HFF-Myc (cell line): Measurements from ENCODE around the gene MGAT4A.

Experiments
- DNase-seq: peaks from one replicate; pipeline ENCODE4 v3.0.0-alpha.2; 2011; ENCODE audit warnings: low read depth; ENCODE audit errors: extremely low read depth
- H3K4me3 ChIP-seq: replicated peaks from 2 replicates; pipeline ENCODE4 v1.5.1; 2011; ENCODE audit warnings: low read depth, mild to moderate bottlenecking, control low read depth, low read length
- CTCF ChIP-seq: IDR thresholded peaks from 2 replicates; pipeline ENCODE4 v1.5.1; 2012; ENCODE audit warnings: mild to moderate bottlenecking, low read depth, low read length, control low read depth; ENCODE audit errors: missing control alignments

The MGAT4A gene

GRCh38 chr2:98701230-98701629, 29.7 kb downstream of the MGAT4A start:
- TF ChIP-seq CTCF = no peak
- H3K4me3 ChIP-seq = no peak overlapping the region
- no peak for DNase-seq

GRCh38 chr2:98698896-98699295, 32.0 kb downstream of the MGAT4A start:
- no peak for TF ChIP-seq CTCF
- DNase-seq = no peak
- H3K4me3 ChIP-seq = no peak overlapping the region

GRCh38 chr2:98697651-98698337, 33.1 kb downstream of the MGAT4A start:
- no peak overlapping the region for H3K4me3 ChIP-seq
- DNase-seq = no peak
- no peak for TF ChIP-seq CTCF

- H3K4me3 ChIP-seq = no peak overlapping the region
- TF ChIP-seq CTCF = no peak
- DNase-seq = no peak
Observed at GRCh38 chr2:98696200-98696599, 34.7 kb downstream of the MGAT4A start.

GRCh38 chr2:98695255-98695654, 35.7 kb downstream of the MGAT4A start:
- H3K4me3 ChIP-seq = no peak overlapping the region
- no peak for DNase-seq
- TF ChIP-seq CTCF = no peak

- no peak for DNase-seq
- no peak overlapping the region for H3K4me3 ChIP-seq
- no peak for TF ChIP-seq CTCF
Observed at GRCh38 chr2:98693477-98693876, 37.5 kb downstream of the MGAT4A start.
